ENCODE measurements around the gene TMC2.
"Not testable (repeated sequence)": the region's sequence is repeated elsewhere in the genome, so short reads cannot be mapped to it uniquely, and the experiment has no call there.

The TMC2 gene

DNA sequence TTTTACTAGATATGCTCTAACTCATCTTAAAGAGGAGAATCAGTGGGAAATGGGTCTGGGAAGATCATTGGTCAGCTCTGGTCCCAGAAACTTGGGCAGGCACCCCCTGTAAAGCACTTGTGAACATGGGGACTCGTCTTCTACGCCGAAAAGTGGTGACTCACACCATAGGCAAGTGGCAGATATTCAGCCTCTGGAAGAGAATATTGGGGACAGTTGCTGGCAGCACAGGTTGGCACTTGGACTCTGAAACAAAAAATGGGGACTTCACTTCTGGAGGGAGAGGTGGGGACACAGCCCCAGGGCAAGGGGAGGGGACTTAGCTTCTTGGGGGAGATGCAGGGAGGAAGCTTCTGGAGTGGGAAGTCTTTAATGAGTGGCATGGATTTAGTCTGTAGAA lies 15.8 kb upstream of the TMC2 start:
- DNase-seq (ENCODE audit: insufficient read length, low spot score) (no peak), FAIRE-seq (no peak)
- TF ChIP-seq, protein P1, sequence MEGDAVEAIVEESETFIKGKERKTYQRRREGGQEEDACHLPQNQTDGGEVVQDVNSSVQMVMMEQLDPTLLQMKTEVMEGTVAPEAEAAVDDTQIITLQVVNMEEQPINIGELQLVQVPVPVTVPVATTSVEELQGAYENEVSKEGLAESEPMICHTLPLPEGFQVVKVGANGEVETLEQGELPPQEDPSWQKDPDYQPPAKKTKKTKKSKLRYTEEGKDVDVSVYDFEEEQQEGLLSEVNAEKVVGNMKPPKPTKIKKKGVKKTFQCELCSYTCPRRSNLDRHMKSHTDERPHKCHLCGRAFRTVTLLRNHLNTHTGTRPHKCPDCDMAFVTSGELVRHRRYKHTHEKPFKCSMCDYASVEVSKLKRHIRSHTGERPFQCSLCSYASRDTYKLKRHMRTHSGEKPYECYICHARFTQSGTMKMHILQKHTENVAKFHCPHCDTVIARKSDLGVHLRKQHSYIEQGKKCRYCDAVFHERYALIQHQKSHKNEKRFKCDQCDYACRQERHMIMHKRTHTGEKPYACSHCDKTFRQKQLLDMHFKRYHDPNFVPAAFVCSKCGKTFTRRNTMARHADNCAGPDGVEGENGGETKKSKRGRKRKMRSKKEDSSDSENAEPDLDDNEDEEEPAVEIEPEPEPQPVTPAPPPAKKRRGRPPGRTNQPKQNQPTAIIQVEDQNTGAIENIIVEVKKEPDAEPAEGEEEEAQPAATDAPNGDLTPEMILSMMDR (IDR thresholded peaks at IDR 0.05; ENCODE audit: insufficient read depth, missing control alignments): no peak

DNA sequence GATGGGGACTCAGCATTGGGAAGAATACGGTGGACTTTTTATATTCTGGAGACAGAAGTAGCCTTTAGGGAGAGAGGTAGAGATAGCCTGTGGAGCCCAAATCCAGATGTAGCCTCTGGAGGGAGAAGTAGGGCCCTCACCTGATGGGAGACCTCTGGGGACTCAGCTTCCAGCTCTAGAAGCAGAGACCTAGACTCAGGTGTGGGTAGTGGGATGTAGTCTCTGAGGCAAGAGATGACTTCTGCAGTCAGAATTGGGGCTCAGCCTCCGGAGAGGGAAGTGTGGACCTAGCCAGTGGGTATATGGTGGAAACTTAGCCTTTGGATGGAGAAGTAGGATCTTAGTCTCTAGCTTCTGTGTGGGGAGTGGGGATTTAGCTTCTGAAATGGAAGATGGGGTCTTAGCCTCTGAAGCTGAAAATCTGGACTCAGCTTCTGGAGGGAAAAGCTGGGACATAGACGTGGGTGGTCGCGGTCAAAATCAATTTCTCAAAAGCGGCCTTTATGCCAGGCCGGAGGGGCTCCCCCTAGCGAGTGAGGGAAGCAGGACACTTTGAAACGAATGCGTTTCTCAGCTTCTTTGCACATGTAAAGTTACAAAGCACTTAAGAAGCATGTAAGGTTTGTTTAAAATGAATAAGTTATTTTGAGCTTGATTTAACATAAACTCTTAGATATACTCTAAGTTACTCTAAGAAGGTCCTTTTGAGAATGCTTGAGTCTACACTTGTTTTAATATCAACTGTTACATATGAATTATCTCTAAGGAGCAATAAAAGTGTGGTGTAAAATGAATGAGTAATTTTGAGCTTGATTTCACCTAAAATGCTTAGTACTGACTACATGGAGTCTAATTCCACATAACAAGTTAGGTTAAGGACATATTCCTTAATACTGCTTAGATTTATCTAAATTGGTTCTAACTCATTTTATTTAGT lies 14.7 kb upstream of the TMC2 start:
- TF ChIP-seq, protein P1 (IDR thresholded peaks at IDR 0.05; ENCODE audit: insufficient read depth, missing control alignments): peak; percentile 79
- no peak for FAIRE-seq
- no peak for DNase-seq (ENCODE audit: insufficient read length, low spot score)

DNA sequence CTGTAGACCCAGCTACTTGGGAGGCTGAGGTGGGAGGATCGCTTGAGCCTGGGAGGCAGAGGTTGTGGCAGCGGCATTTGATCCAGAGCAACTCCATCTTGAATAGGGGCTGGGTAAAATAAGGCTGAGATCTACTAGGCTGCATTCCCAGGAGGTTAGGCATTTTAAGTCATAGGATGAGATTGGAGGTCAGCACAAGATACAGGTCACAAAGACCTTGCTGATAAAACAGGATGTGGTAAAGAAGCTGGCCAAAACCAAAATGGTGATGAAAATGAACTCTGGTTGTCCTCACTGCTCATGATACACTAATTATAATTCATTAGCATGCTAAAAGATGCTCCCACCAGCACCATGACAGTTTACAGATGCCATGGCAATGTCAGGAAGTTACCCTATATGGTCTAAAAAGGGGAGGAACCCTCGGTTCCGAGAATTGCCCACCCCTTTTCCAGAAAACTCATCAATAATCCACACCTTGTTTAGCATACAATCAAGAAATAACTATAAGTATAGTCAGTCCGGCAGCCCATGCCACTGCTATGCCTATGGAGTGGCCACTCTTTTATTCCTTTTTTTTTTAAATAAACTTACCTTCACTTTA lies 13.4 kb upstream of the TMC2 start:
- not testable (repeated sequence) for FAIRE-seq; DNase-seq (ENCODE audit: insufficient read length, low spot score)

DNA sequence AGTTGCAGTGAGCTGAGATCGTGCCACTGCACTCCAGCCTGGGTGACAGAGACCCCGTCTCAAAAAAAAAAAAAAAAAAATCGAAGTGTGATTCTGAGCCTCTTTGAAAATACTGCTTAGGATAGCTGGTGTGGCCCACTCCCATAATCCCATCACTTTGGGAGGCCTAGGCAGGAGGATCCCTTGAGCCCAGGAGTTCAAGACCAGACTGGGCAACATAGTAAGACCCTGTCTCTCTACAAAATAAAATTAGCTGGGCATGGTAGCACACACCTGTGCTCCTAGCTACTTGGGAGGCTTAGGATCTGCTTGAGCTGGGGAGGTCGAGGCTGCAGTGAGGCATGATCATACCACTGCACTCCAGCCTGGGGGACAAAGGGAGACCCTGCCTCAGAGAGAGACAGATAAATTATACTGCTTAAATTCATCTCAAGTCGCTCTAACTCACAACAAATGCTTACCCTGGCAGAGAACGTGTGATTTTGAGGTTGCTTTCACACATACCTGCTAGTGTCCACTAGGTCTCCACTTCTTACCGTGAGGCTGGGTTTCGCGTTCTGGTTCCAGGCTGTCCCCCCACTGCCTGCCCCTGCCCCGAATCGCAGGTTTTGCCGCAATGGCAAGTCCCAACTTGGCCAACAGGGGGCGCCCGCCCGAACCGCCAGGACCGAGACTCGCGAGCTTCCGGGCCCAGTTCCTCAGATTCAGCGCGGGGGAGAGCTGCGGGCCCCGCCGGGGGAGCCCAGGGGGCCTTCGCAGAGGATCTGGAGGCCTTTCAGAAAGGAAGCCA lies 12.3 kb upstream of the TMC2 start:
- peak; percentile 29 for DNase-seq (ENCODE audit: insufficient read length, low spot score)
- FAIRE-seq: no peak
- TF ChIP-seq, protein P1 (IDR thresholded peaks at IDR 0.05; ENCODE audit: insufficient read depth, missing control alignments): peak; percentile 76

DNA sequence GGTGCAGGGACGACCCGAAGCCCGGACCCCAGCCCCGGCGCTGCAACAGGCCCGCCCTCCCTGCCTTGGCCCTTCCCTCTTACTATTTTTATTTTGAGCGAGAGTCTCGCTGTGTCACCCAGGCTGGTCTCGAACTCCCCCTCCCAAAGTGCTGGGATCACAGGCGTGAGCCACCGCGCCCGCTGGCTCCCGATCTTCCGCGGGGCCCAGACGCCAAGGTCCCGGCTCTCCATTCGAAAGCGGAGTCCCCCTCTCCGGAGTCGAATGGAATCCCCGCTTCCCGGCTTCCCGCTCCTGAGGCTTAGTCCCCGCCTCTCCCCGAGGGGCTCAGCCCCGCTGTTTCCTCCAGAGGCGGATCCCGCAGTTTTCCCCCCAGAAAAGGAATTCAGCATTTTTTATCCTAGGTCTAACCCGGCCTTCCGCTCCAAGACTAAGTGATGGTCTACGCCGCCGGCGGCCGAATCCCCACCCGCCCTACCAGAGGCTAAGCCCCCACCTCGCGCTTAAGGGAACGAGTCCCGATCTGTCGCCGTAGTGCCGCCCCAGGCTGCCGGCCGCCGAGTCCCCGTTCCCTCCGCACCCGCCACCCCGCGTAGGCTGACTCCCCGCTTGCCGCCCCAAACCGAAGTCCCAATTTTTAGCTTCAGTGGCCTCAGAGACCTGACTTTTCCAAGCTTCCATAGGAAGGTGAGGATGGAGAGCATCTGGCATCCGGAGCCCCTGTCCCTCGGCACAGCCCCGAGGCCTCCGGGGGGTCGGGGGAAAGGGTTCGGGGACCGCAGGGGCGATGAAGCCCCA lies 11.5 kb upstream of the TMC2 start:
- DNase-seq (ENCODE audit: insufficient read length, low spot score): peak; percentile 39
- no peak for FAIRE-seq
- TF ChIP-seq, protein P1 (IDR thresholded peaks at IDR 0.05; ENCODE audit: insufficient read depth, missing control alignments): no peak

DNA sequence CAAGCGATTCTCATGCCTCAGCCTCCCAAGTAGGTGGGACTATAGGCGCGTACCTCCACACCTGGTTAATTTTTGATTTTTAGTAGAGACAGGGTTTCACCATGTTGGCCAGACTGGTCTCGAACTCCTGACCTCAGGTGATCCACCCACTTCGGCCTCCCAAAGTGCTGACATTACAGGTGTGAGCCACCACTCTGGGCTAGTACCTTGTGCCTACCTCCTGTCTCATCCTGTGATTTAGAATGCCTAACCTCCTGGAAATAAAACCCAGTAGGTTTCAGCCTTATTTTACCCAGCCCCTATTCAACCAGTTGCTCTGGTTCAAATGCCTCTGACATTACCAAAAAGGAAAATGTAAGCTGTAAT lies 10.2 kb upstream of the TMC2 start:
- FAIRE-seq; DNase-seq (ENCODE audit: insufficient read length, low spot score): not testable (repeated sequence)

DNA sequence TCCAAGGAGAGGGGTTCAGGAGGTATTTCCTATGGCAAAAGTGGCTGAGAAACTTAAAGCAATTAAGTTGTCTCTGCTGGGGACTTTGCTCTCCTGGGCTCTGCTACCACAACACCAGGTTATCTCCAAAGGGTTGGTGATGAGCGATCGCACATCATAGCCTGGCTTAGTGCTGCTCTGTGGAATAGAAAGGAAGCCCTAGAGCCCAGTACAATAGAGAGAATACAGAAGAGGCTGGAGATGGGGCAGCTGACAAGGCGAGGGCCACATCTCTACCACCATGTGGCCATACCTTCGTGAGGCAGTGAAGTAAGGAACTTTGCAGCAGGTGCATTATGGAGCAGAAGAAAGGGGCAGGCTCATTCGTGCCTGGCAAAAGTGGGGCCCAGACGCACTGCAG lies 8.6 kb upstream of the TMC2 start:
- no peak for DNase-seq (ENCODE audit: insufficient read length, low spot score)
- TF ChIP-seq, protein P1 (IDR thresholded peaks at IDR 0.05; ENCODE audit: insufficient read depth, missing control alignments): no peak
- no peak for FAIRE-seq
